ENCODE results near the gene MYOG. TPM values are rescaled to one million over a fixed set of nuclear protein-coding genes. Genes with fewer than 3 reads are reported as not detected.
A peak's percentile ranks its signal among the peaks of the same experiment; 100 is the strongest.

The MYOG gene
- total RNA-seq, 2 experiments from 2014 or later = not detected

GRCh38 chr1:203084588-203085527 lies 954 bp downstream of the MYOG start:
- H3K36me3 Mint-ChIP-seq (ENCODE audit: low read depth) = no peaks in the 10 kb centered on the region
- POLR2A ChIA-PET = interaction anchor here (0.6 kb wide), 1 partner anchor 94 kb away, joined by 3 read pairs; no protein-coding TSS in a partner anchor
- H3K27me3 Mint-ChIP-seq = peaks cover 2% of the 10 kb centered on the region
- H3K27ac Mint-ChIP-seq = no peak overlapping the region
- H3K4me1 Mint-ChIP-seq = no peaks in the 10 kb centered on the region
- DNase-seq = peak; percentile 71
- H3K4me3 Mint-ChIP-seq = no peak overlapping the region
- CTCF ChIA-PET = interaction anchor here (0.5 to 2.8 kb wide), 16 partner anchors 7 to 1560 kb away, joined by 3 to 18 read pairs (median 3); no protein-coding TSS in a partner anchor
- ATAC-seq = peak; percentile 68
- intact Hi-C loops (cut with DNase I, micrococcal nuclease) = loop anchor here in 1 of 2 experiments (1.0 kb wide), 2 partner anchors 87 to 131 kb away; no protein-coding TSS in a partner anchor
- no peaks in the 10 kb centered on the region for H3K9me3 Mint-ChIP-seq (ENCODE audit: low read depth)

DNA sequence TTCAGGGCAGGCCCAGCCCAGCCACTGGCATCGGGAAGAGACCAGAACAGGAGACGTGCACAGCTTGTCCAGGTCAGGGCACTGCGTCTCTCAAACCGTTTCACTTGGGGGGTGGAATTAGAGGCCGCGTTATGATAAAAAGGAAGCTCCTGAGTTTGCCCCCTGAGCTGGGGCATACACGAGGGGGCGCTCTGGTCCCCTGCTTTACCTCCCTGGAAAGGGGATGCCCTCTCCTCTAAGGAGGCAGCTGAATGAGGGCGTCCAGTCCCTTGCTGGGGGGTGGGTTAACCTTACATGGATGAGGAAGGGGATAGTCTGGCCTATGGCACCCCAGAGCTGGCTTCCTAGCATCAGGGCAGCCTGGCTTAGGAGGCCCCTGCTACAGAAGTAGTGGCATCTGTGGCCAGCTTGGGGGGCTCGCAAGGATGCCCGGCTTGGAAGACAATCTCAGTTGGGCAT lies 2.3 kb downstream of the MYOG start:
- intact Hi-C loops (cut with DNase I, micrococcal nuclease) = no loop called here
- DNase-seq (no peak), ATAC-seq (no peak)
- no peaks in the 10 kb centered on the region for H3K4me1 Mint-ChIP-seq
- H3K4me3 Mint-ChIP-seq = no peak overlapping the region
- ChIA-PET CTCF (interaction anchor here (0.6 to 2.8 kb wide), 7 partner anchors 22 to 260 kb away, joined by 3 to 18 read pairs (median 4); no protein-coding TSS in a partner anchor), POLR2A (no interaction called here)
- no peaks in the 10 kb centered on the region for H3K36me3 Mint-ChIP-seq (ENCODE audit: low read depth)
- H3K9me3 Mint-ChIP-seq (ENCODE audit: low read depth) = no peaks in the 10 kb centered on the region
- no peak overlapping the region for H3K27ac Mint-ChIP-seq
- peaks cover 2% of the 10 kb centered on the region for H3K27me3 Mint-ChIP-seq

- no peak overlapping the region for H3K27ac Mint-ChIP-seq
- ATAC-seq (no peak), DNase-seq (no peak)
- H3K27me3 Mint-ChIP-seq = peaks cover 6% of the 10 kb centered on the region
- H3K4me1 Mint-ChIP-seq = no peaks in the 10 kb centered on the region
- intact Hi-C loops (cut with DNase I, micrococcal nuclease) = no loop called here
- POLR2A ChIA-PET = no interaction called here
- no peaks in the 10 kb centered on the region for H3K36me3 Mint-ChIP-seq (ENCODE audit: low read depth)
- H3K9me3 Mint-ChIP-seq (ENCODE audit: low read depth) = no peaks in the 10 kb centered on the region
- H3K4me3 Mint-ChIP-seq = no peak overlapping the region
- CTCF ChIA-PET = interaction anchor here (0.6 to 2.8 kb wide), 7 partner anchors 11 to 1510 kb away, joined by 3 to 18 read pairs (median 3); no protein-coding TSS in a partner anchor
These were observed 3.0 kb downstream of the MYOG start for GRCh38 chr1:203082571-203083462.

GRCh38 chr1:203082231-203082505 lies 3.6 kb downstream of the MYOG start:
- Mint-ChIP-seq H3K27ac (no peak overlapping the region), H3K4me3 (no peak overlapping the region), H3K4me1 (no peaks in the 10 kb centered on the region), H3K36me3 (ENCODE audit: low read depth) (no peaks in the 10 kb centered on the region), H3K27me3 (peaks cover 11% of the 10 kb centered on the region), H3K9me3 (ENCODE audit: low read depth) (no peaks in the 10 kb centered on the region)
- CTCF ChIA-PET = interaction anchor here (0.6 to 1.4 kb wide), 5 partner anchors 12 to 1511 kb away, joined by 3 to 4 read pairs (median 3); no protein-coding TSS in a partner anchor
- intact Hi-C loops (cut with DNase I, micrococcal nuclease) = no loop called here
- POLR2A ChIA-PET = no interaction called here
- no peak for DNase-seq
- ATAC-seq = no peak

DNA sequence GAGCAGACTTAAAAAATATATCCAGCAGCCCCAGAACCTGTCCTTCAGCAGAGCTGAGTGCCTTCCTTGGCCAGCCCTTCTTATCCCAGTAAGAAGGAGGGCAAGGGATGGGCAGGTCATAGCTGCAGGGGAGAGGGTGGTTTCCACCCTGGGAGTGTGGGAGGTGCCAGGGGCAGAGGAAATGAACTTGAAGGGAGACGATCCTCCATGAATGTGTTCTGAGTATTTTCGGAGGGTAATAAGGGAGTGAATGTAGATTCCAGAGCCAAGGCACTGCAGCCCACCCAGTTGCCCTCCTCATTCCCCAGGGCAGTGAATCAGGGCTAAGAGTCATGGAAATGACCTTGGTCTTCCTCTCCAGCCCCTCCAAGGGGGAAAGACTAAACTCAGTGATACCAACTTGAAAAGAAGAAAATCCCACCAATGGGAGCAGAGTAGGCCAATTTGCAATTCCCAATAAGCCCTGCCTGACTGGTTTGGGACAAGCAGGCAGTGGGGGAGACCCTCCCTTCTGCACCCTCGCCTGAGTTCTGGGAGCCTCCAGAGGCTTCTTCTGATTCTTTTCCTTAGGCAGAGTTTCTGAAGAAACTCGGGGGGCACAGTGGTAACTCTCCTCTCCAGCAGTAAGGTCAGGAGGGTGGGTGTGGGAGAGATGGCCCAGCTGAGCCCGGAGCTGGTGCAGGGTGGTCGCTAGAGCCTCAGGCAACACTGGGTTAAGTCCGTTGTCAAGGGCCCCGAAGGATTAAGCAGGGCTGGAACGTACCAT lies 4.2 kb downstream of the MYOG start:
- Mint-ChIP-seq H3K27ac (no peak overlapping the region), H3K4me3 (no peak overlapping the region), H3K9me3 (ENCODE audit: low read depth) (no peaks in the 10 kb centered on the region), H3K36me3 (ENCODE audit: low read depth) (no peaks in the 10 kb centered on the region), H3K4me1 (no peaks in the 10 kb centered on the region), H3K27me3 (peaks cover 15% of the 10 kb centered on the region)
- ChIA-PET POLR2A (no interaction called here), CTCF (interaction anchor here (0.6 to 1.4 kb wide), 5 partner anchors 12 to 1512 kb away, joined by 3 to 4 read pairs (median 3); partner anchors contain the start of gene MYBPH)
- ATAC-seq (no peak), DNase-seq (no peak)
- intact Hi-C loops (cut with DNase I, micrococcal nuclease) = no loop called here

DNA sequence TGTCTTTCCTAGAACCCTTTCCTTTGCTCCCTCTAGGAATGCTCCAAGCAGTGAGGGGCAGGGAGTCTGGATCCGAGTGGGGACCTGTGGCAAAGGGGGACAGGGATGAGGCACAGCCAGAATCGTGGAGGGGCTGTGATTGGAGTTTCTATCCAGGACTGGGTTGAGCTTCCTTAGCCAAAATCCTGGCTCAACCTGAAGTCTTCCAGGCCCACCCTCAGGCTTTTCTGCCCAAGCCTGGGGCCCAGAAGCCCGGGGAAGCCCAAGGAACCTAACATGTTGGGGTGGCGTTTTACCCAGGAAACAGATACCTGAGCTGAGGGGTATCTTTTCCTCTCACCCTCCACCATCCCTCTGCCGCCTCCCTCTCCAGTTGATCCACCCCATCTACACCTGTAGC lies 5.4 kb downstream of the MYOG start:
- POLR2A ChIA-PET = no interaction called here
- no peak overlapping the region for H3K4me3 Mint-ChIP-seq

GRCh38 chr1:203078478-203078877 lies 7.3 kb downstream of the MYOG start:
- intact Hi-C loops (cut with DNase I, micrococcal nuclease) = no loop called here
- no peak overlapping the region for H3K27ac Mint-ChIP-seq
- H3K9me3 Mint-ChIP-seq (ENCODE audit: low read depth) = no peaks in the 10 kb centered on the region
- DNase-seq (no peak), ATAC-seq (no peak)
- POLR2A ChIA-PET = no interaction called here
- CTCF ChIA-PET = interaction anchor here (0.5 to 0.8 kb wide), 2 partner anchors 137 to 827 kb away, joined by 3 read pairs; no protein-coding TSS in a partner anchor
- H3K27me3 Mint-ChIP-seq = peaks cover 37% of the 10 kb centered on the region
- H3K4me3 Mint-ChIP-seq = no peak overlapping the region
- peaks cover 5% of the 10 kb centered on the region for H3K4me1 Mint-ChIP-seq
- H3K36me3 Mint-ChIP-seq (ENCODE audit: low read depth) = peaks cover 3% of the 10 kb centered on the region

More for the DNA sequence above, 5.4 kb downstream of the MYOG start:
- Mint-ChIP-seq H3K36me3 (ENCODE audit: low read depth) (peaks cover 3% of the 10 kb centered on the region), H3K9me3 (ENCODE audit: low read depth) (no peaks in the 10 kb centered on the region), H3K27me3 (peaks cover 21% of the 10 kb centered on the region), H3K27ac (no peak overlapping the region), H3K4me1 (peaks cover 5% of the 10 kb centered on the region)
- intact Hi-C loops (cut with DNase I, micrococcal nuclease) = no loop called here
- DNase-seq (no peak), ATAC-seq (no peak)
- CTCF ChIA-PET = no interaction called here

DNA sequence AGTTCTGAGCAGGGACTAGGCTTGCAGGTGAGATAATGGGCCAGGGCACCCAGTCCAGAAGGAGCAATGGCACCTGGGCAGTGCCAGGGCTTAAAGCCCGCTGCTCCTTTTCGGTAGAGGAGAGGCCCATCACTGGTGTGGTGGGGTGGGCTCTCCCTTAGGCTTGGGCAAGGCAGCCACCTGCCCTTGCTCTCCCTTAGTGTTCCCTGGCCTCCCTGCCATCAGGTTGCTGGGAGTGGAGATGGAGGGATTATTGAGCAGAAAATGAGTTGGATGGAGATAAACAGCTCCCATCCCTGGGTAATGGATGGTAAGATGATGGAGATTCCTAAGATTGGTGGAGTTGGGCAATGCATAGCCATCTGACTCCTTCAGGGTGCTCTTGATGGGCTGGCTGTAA lies 7.9 kb downstream of the MYOG start:
- Mint-ChIP-seq H3K4me1 (peaks cover 5% of the 10 kb centered on the region), H3K9me3 (ENCODE audit: low read depth) (no peaks in the 10 kb centered on the region), H3K27ac (no peak overlapping the region), H3K4me3 (no peak overlapping the region), H3K36me3 (ENCODE audit: low read depth) (peaks cover 3% of the 10 kb centered on the region), H3K27me3 (peaks cover 42% of the 10 kb centered on the region)
- intact Hi-C loops (cut with DNase I, micrococcal nuclease) = no loop called here
- ChIA-PET CTCF (interaction anchor here (0.5 to 1.2 kb wide), 4 partner anchors 8 to 826 kb away, joined by 3 to 5 read pairs (median 3); partner anchors contain the start of gene MYOG), POLR2A (no interaction called here)
- DNase-seq = no peak
- no peak for ATAC-seq

- POLR2A ChIA-PET = no interaction called here
- no peak for DNase-seq
- peaks cover 3% of the 10 kb centered on the region for H3K36me3 Mint-ChIP-seq (ENCODE audit: low read depth)
- no peaks in the 10 kb centered on the region for H3K9me3 Mint-ChIP-seq (ENCODE audit: low read depth)
- peaks cover 44% of the 10 kb centered on the region for H3K27me3 Mint-ChIP-seq
- intact Hi-C loops (cut with DNase I, micrococcal nuclease) = no loop called here
- CTCF ChIA-PET = interaction anchor here (0.6 to 1.5 kb wide), 7 partner anchors 9 to 352 kb away, joined by 3 to 5 read pairs (median 3); partner anchors contain the start of gene MYOG
- ATAC-seq = no peak
- no peak overlapping the region for H3K27ac Mint-ChIP-seq
- no peak overlapping the region for H3K4me3 Mint-ChIP-seq
- H3K4me1 Mint-ChIP-seq = peaks cover 5% of the 10 kb centered on the region
These were observed 8.4 kb downstream of the MYOG start for GRCh38 chr1:203077367-203077766.

- Mint-ChIP-seq H3K36me3 (ENCODE audit: low read depth) (peaks cover 9% of the 10 kb centered on the region), H3K4me3 (peak overlapping the region; percentile 19), H3K27me3 (peaks cover 44% of the 10 kb centered on the region), H3K4me1 (peaks cover 5% of the 10 kb centered on the region), H3K9me3 (ENCODE audit: low read depth) (no peaks in the 10 kb centered on the region), H3K27ac (no peak overlapping the region)
- ATAC-seq = no peak
- intact Hi-C loops (cut with DNase I, micrococcal nuclease) = no loop called here
- ChIA-PET POLR2A (no interaction called here), CTCF (interaction anchor here (0.9 to 1.5 kb wide), 3 partner anchors 32 to 268 kb away, joined by 3 to 5 read pairs (median 3); no protein-coding TSS in a partner anchor)
- no peak for DNase-seq
These were observed 9.7 kb downstream of the MYOG start for GRCh38 chr1:203076031-203076511.

Data from activated CD4-positive, alpha-beta T cell treated with anti-CD3 and anti-CD28 coated beads for 36 hours (primary cell).